ENCODE results near the gene LTK.

The LTK gene

DNA sequence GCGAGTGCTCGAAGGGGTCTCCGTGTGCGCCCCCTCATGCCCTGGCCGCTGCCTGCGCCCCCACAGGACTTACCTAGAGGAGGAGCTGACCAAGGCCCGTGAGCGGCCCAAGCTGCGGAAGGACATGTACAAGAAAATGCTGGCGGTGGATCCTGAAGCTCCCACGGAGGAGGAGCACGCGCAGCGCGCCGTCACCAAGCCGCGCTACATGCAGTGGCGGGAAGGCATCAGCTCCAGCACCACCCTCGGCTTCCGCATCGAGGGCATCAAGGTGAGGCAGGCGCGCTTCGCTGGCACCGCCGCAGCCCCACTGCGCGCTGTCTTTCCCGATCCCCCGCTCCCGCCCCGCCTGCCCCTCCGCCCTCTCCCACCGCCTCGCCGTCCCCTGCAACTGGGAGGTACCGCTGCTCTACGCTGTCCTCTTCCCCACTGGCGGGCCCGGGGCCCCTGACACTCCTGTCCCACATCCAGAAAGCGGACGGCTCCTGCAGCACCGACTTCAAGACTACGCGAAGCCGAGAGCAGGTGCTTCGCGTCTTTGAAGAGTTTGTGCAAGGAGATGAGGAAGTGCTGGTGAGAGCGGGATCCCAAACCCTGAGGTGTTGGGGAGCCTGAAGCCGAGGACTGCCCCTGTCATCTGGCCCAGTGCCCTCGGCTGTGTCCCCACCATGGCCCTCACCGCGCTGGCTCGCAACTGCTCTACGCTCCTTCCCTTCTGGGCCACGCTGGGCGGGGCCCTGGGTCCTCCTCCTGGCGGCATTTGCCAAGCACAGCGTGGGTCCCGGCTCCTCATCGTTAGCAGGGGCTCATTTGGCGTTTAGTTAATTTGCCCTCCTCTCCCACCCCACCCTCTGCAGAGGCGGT is 11.5 kb downstream of the LTK start:
- H3K36me3 ChIP-seq (ENCODE audit: insufficient read depth, low read length): no peaks in the 10 kb centered on the region
- H4K20me1 ChIP-seq (ENCODE audit: insufficient read depth, low read length): no peaks in the 10 kb centered on the region
- H3K27ac ChIP-seq (ENCODE audit: low read depth, low read length, poor library complexity, severe bottlenecking): no peak overlapping the region
- H3K79me2 ChIP-seq (ENCODE audit: insufficient read depth, low read length): no peaks in the 10 kb centered on the region
- peak overlapping the region; percentile 40 for H3K4me3 ChIP-seq (ENCODE audit: low read depth, low read length, poor library complexity, severe bottlenecking)
- H2AFZ ChIP-seq (ENCODE audit: low read length): no peak overlapping the region
- no peak overlapping the region for H3K9ac ChIP-seq (ENCODE audit: low read length)
- H3K9me2 ChIP-seq (ENCODE audit: low read depth, low read length): no peaks in the 10 kb centered on the region
- H3K9me3 ChIP-seq (ENCODE audit: low read length): no peaks in the 10 kb centered on the region
- H3K4me1 ChIP-seq (ENCODE audit: insufficient read depth, low read length, severe bottlenecking): peaks cover 25% of the 10 kb centered on the region
- TF ChIP-seq EZH2 (IDR thresholded peaks at IDR 0.05; ENCODE audit: borderline replicate concordance, low read length): no peak
- TF ChIP-seq, protein P1, sequence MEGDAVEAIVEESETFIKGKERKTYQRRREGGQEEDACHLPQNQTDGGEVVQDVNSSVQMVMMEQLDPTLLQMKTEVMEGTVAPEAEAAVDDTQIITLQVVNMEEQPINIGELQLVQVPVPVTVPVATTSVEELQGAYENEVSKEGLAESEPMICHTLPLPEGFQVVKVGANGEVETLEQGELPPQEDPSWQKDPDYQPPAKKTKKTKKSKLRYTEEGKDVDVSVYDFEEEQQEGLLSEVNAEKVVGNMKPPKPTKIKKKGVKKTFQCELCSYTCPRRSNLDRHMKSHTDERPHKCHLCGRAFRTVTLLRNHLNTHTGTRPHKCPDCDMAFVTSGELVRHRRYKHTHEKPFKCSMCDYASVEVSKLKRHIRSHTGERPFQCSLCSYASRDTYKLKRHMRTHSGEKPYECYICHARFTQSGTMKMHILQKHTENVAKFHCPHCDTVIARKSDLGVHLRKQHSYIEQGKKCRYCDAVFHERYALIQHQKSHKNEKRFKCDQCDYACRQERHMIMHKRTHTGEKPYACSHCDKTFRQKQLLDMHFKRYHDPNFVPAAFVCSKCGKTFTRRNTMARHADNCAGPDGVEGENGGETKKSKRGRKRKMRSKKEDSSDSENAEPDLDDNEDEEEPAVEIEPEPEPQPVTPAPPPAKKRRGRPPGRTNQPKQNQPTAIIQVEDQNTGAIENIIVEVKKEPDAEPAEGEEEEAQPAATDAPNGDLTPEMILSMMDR (IDR thresholded peaks at IDR 0.05; ENCODE audit: low read length): no peak
- H3K27me3 ChIP-seq (ENCODE audit: insufficient read depth, low read length): peaks cover 7% of the 10 kb centered on the region; the same call in 1 of the 2 replicates
- H3K4me2 ChIP-seq (ENCODE audit: low read length): peak overlapping the region; percentile 64
- H3F3A ChIP-seq (ENCODE audit: insufficient read depth, low read length): no peaks in the 10 kb centered on the region

DNA sequence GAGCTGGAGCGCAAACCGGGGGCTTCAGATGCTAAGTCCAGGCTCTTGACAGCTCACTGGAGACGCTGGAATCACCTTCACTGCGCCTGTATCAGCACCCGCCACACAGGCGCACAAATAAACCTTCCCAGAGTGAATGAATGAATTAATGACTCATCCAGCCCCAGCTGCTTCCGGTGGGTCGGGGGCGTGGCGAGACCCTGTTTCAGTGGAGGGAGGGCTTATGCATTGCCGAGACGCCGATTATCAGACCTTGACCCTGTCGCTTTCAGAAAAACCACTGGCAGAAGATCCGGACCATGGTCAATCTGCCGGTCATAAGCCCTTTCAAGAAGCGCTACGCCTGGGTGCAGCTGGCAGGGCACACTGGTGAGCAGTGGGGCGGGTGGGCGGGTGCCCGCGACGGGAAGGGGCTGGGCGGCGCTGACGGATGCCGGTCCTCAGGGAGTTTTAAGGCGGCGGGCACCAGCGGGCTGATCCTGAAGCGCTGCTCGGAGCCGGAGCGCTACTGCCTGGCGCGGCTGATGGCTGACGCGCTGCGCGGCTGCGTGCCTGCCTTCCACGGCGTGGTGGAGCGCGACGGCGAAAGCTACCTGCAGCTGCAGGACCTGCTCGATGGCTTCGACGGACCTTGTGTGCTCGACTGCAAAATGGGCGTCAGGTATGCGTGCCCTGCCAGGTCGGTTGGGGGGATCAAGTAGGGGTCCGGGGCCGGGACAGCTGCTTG is 12.3 kb downstream of the LTK start:
- H3K9ac ChIP-seq (ENCODE audit: low read length): no peak overlapping the region
- no peaks in the 10 kb centered on the region for H3K9me3 ChIP-seq (ENCODE audit: low read length)
- H3K79me2 ChIP-seq (ENCODE audit: insufficient read depth, low read length): no peaks in the 10 kb centered on the region
- peaks cover 4% of the 10 kb centered on the region; the same call in 1 of the 2 replicates for H3K27me3 ChIP-seq (ENCODE audit: insufficient read depth, low read length)
- no peaks in the 10 kb centered on the region for H4K20me1 ChIP-seq (ENCODE audit: insufficient read depth, low read length)
- TF ChIP-seq, protein P1 (IDR thresholded peaks at IDR 0.05; ENCODE audit: low read length): no peak
- no peak for TF ChIP-seq EZH2 (IDR thresholded peaks at IDR 0.05; ENCODE audit: borderline replicate concordance, low read length)
- no peaks in the 10 kb centered on the region for H3K36me3 ChIP-seq (ENCODE audit: insufficient read depth, low read length)
- H3K9me2 ChIP-seq (ENCODE audit: low read depth, low read length): no peaks in the 10 kb centered on the region
- peak overlapping the region; percentile 40 for H3K4me3 ChIP-seq (ENCODE audit: low read depth, low read length, poor library complexity, severe bottlenecking)
- no peaks in the 10 kb centered on the region for H3F3A ChIP-seq (ENCODE audit: insufficient read depth, low read length)
- H2AFZ ChIP-seq (ENCODE audit: low read length): no peak overlapping the region
- H3K27ac ChIP-seq (ENCODE audit: low read depth, low read length, poor library complexity, severe bottlenecking): no peak overlapping the region
- H3K4me1 ChIP-seq (ENCODE audit: insufficient read depth, low read length, severe bottlenecking): peaks cover 25% of the 10 kb centered on the region
- H3K4me2 ChIP-seq (ENCODE audit: low read length): peak overlapping the region; percentile 64

DNA sequence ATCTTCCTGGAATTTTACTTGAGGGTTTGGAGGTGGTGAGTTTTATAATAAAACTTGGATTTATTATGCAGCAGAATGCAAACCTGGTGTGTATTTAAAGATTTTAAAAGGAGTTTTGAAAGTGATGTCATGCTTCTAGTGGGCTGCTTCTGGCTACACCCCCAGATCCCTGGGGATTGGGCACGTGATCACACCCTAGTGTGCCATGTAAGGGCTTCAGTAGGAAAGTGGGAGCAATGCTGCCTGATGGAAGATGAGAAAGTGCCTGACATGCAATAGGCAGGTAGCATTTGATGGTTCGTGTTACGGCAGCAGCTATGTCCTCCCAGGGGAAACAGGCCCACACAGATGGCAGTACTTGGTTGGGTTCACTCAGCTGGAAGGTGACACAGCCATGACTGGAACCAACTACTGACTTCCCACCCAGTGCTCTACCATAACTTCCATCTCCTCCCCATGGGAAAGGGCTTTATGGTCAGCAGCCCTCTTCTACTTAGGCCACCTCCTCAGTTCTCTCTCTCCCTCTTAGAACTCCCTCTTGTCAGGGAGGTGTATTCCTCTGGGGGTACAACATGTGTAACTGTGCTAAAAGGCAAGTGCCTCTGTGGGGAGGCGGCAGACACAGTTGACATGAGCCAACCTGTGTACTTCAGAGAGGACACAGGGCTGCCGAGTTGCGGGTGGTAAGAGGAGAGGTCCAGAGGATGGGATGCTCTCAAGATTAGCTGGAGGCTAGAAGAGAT is 14.3 kb downstream of the LTK start:
- Histone ChIP-seq H3K4me3 (ENCODE audit: low read depth, low read length, poor library complexity, severe bottlenecking) (no peak overlapping the region), H3K36me3 (ENCODE audit: insufficient read depth, low read length) (no peaks in the 10 kb centered on the region), H3K9ac (ENCODE audit: low read length) (no peak overlapping the region), H3K27ac (ENCODE audit: low read depth, low read length, poor library complexity, severe bottlenecking) (no peak overlapping the region), H2AFZ (ENCODE audit: low read length) (no peak overlapping the region), H3K9me3 (ENCODE audit: low read length) (no peaks in the 10 kb centered on the region), H3K9me2 (ENCODE audit: low read depth, low read length) (no peaks in the 10 kb centered on the region), H4K20me1 (ENCODE audit: insufficient read depth, low read length) (no peaks in the 10 kb centered on the region), H3K27me3 (ENCODE audit: insufficient read depth, low read length) (peaks cover 13% of the 10 kb centered on the region; the same call in 1 of the 2 replicates), H3F3A (ENCODE audit: insufficient read depth, low read length) (no peaks in the 10 kb centered on the region), H3K4me1 (ENCODE audit: insufficient read depth, low read length, severe bottlenecking) (peaks cover 40% of the 10 kb centered on the region), H3K79me2 (ENCODE audit: insufficient read depth, low read length) (no peaks in the 10 kb centered on the region), H3K4me2 (ENCODE audit: low read length) (no peak overlapping the region)
- no peak for TF ChIP-seq EZH2 (IDR thresholded peaks at IDR 0.05; ENCODE audit: borderline replicate concordance, low read length)
- TF ChIP-seq, protein P1 (IDR thresholded peaks at IDR 0.05; ENCODE audit: low read length): no peak
